ENCODE measurements around the gene GBF1.

GBF1 gene

GRCh38 chr10:102341038-102341688 is 95.8 kb downstream of the GBF1 start:
- Histone ChIP-seq H3K27me3 (ENCODE audit: insufficient read depth, low read length, poor library complexity) (no peaks in the 10 kb centered on the region), H3K4me1 (ENCODE audit: insufficient read depth, low read length) (no peaks in the 10 kb centered on the region), H3K27ac (ENCODE audit: low read length) (no peak overlapping the region), H3K9me3 (ENCODE audit: insufficient read depth, low read length, severe bottlenecking) (no peaks in the 10 kb centered on the region), H3K4me2 (ENCODE audit: insufficient read depth, low read length) (no peak overlapping the region), H4K20me1 (ENCODE audit: insufficient read depth, low read length) (no peaks in the 10 kb centered on the region), H3K9ac (ENCODE audit: low read depth, low read length) (no peak overlapping the region), H3K36me3 (ENCODE audit: insufficient read depth, low read length) (peaks cover 16% of the 10 kb centered on the region), H3K4me3 (ENCODE audit: low read depth in 1 of 2, low read length in 2 of 2) (no peak overlapping the region), H3K79me2 (ENCODE audit: insufficient read depth, low read length) (peaks cover 4% of the 10 kb centered on the region; the same call in 1 of the 2 replicates), H2AFZ (ENCODE audit: low read depth, low read length) (no peak overlapping the region)
- TF ChIP-seq CTCF (IDR thresholded peaks at IDR 0.05; ENCODE audit: borderline replicate concordance, extremely low read depth, low read length, poor library complexity, severe bottlenecking) (no peak), EZH2 (IDR thresholded peaks at IDR 0.05; ENCODE audit: borderline replicate concordance, low read depth, low read length, severe bottlenecking) (no peak)
- ATAC-seq (ENCODE audit: insufficient read depth, low read depth): no peak
- no peak for DNase-seq

GRCh38 chr10:102342458-102342857 is 97.1 kb downstream of the GBF1 start:
- Histone ChIP-seq H3K9me3 (ENCODE audit: insufficient read depth, low read length, severe bottlenecking) (no peaks in the 10 kb centered on the region), H3K9ac (ENCODE audit: low read depth, low read length) (no peak overlapping the region), H3K27me3 (ENCODE audit: insufficient read depth, low read length, poor library complexity) (no peaks in the 10 kb centered on the region), H3K79me2 (ENCODE audit: insufficient read depth, low read length) (peaks cover 4% of the 10 kb centered on the region; the same call in 1 of the 2 replicates), H3K27ac (ENCODE audit: low read length) (no peak overlapping the region), H3K36me3 (ENCODE audit: insufficient read depth, low read length) (peaks cover 27% of the 10 kb centered on the region), H3K4me2 (ENCODE audit: insufficient read depth, low read length) (no peak overlapping the region), H2AFZ (ENCODE audit: low read depth, low read length) (no peak overlapping the region), H3K4me1 (ENCODE audit: insufficient read depth, low read length) (no peaks in the 10 kb centered on the region), H4K20me1 (ENCODE audit: insufficient read depth, low read length) (no peaks in the 10 kb centered on the region), H3K4me3 (ENCODE audit: low read depth in 1 of 2, low read length in 2 of 2) (no peak overlapping the region)
- TF ChIP-seq EZH2 (IDR thresholded peaks at IDR 0.05; ENCODE audit: borderline replicate concordance, low read depth, low read length, severe bottlenecking) (no peak), CTCF (IDR thresholded peaks at IDR 0.05; ENCODE audit: borderline replicate concordance, extremely low read depth, low read length, poor library complexity, severe bottlenecking) (no peak)
- ATAC-seq (ENCODE audit: insufficient read depth, low read depth) (no peak), DNase-seq (no peak)

- Histone ChIP-seq H3K79me2 (ENCODE audit: insufficient read depth, low read length) (peaks cover 4% of the 10 kb centered on the region; the same call in 1 of the 2 replicates), H3K4me3 (ENCODE audit: low read depth in 1 of 2, low read length in 2 of 2) (no peak overlapping the region), H3K27me3 (ENCODE audit: insufficient read depth, low read length, poor library complexity) (no peaks in the 10 kb centered on the region), H4K20me1 (ENCODE audit: insufficient read depth, low read length) (no peaks in the 10 kb centered on the region), H3K27ac (ENCODE audit: low read length) (no peak overlapping the region), H3K36me3 (ENCODE audit: insufficient read depth, low read length) (peaks cover 32% of the 10 kb centered on the region), H3K4me2 (ENCODE audit: insufficient read depth, low read length) (no peak overlapping the region), H3K9me3 (ENCODE audit: insufficient read depth, low read length, severe bottlenecking) (no peaks in the 10 kb centered on the region), H2AFZ (ENCODE audit: low read depth, low read length) (no peak overlapping the region), H3K4me1 (ENCODE audit: insufficient read depth, low read length) (no peaks in the 10 kb centered on the region), H3K9ac (ENCODE audit: low read depth, low read length) (no peak overlapping the region)
- no peak for DNase-seq
- ATAC-seq (ENCODE audit: insufficient read depth, low read depth): no peak
- TF ChIP-seq EZH2 (IDR thresholded peaks at IDR 0.05; ENCODE audit: borderline replicate concordance, low read depth, low read length, severe bottlenecking): no peak
- no peak for TF ChIP-seq CTCF (IDR thresholded peaks at IDR 0.05; ENCODE audit: borderline replicate concordance, extremely low read depth, low read length, poor library complexity, severe bottlenecking)
Measured at GRCh38 chr10:102342958-102343357, 97.6 kb downstream of the GBF1 start.
